ENCODE results near the gene COL17A1.

COL17A1 gene

DNA sequence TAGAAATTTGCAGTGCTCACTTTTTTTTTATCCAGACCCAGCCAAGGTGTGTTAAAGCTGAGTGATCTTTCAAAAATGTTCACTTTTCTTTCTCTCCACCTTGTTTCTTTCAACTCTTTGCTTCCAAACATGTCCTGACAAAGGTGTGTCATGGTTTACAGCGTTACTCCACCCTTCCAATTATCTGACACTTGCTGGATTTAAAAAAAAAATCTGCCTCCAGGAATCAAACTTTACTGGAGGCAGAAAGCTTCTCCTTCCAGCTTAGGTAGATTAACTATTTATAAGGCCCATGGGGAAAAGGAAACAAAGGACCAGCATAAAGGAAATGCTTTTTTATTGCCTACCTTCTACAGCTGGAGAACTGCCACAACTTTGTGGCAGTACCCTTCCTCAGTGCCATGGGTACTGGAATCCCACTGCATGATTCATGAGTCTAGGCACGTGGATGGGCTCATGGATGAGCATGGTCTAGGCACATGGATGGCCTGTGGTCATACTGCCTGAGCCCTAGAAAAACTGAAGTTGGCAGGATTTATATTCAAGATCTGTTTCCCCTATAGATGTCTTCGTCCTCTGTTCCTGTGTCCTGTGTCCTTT, at the start of gene COL17A1:
Gene COL17A1 (minus strand): TSS at position 80 of the 600 bp plus-strand sequence. CDS start 5,207 bp downstream, outside the sequence.
- no peak for DNase-seq

DNA sequence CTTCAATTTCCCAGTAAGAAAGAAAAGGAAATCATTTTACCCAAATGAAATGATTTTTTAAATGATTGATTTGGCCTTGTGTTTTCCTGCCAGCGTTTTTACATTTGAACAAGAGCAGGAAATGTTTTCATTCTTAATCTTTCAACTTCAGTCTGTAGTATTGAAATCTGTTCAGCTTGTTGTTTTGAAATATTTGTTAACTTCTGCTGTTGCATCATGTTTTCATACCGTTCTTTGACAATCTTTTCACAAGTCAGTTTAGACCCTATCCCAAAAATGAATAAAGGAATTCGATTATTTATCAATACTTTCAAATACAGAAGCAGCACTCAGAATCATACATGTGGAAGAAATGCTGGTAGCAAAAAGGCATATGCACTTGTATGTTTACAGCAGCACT, 44.4 kb upstream of the COL17A1 start:
- DNase-seq: no peak

DNA sequence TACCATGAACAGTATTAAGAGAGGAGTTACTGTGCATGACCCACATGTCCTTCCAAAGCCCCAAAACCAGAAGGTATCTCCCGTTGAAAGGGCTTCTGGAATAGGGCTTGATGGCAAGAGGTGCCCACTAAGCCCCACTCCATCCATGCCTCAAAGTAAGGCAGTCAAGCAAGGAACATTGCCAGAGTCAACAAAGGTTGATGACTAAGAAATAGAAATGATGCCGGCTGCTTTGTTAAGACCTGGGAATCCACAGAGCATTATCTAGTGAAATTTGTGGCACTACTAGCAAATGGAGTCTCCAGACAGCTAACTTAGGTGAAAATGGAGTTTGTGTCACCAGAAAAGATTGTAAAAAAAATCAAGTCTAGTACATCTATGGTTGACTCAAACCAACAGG, 42.5 kb upstream of the COL17A1 start:
- no peak for DNase-seq

DNA sequence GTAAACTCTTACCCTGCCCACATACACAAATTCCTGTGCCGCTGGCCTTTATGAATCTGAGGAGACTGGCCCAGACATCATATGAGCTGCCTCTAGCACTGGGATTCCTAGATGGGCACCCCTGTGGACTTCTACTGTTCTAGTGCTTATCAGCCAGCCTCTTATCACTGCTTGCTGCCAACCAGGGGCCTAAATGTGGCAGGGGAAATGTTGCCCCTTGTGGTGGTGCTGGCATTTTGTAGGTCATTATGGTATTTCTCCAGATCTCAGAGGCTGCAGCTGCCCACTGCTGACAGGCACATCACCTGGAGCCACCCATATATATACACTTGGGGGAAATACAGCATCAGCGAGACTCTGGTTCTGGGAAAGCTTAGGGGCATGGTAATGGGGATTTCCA, 41.7 kb upstream of the COL17A1 start:
- peak; percentile 13 for DNase-seq

DNA sequence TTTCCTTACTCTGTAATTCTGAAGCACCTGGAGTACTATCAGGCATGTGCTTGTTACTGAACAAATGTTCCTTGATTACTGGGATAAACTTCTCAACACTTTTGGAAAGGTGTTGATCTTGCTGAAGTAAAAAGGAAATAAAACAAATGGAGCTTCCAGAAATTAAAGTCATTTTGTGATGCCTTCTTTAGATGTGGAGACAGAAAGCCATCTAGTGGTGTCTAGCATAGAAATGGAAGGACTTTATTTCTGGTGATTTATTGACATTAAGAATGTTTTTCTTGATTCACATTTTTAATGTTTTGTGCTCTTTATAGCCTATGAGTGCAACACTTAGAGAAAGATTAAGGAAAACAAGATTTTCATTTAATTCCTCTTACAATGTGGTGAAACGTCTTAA, 37.7 kb upstream of the COL17A1 start:
- DNase-seq: peak; percentile 28

DNA sequence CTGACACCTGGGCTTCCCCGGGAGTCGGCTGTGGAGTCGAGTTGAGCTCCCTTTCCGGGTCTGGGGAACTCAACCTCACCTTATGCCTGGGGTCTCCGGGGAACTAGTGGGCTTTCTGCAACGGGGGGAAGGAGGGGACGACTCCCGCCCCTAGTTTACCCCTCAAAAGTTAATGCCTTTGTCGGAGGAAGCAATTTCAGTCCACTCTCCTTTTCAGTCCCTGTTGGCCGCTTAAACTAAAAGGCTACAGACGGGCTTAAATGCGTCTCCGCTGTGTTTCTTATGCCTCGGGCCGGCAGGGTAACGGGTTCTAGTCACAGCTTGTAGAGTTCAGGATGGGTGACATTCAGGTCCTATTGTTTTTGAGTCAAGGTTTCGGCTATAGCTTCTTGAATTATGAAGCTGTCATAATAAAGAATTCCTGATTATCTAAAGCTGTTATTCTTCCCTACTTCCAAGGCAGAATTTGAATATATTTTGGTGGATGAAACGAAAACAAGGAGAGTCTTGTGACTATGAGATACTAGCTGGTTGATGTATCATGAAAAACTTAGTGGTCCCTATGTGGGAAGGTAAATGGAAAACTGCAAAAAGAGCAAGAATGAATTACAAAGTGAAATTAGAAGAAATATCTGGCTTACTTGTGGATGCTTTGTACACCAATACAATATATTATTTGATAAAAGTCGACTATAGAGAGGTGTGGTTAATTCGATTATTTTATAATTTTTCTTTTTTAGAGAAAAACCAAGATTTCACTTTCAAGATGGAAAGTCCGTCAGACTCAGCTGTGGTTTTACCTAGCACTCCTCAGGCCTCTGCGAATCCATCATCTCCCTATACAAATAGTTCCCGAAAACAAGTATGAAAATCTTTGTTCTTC, 36.8 kb upstream of the COL17A1 start:
- no peak for DNase-seq

DNA sequence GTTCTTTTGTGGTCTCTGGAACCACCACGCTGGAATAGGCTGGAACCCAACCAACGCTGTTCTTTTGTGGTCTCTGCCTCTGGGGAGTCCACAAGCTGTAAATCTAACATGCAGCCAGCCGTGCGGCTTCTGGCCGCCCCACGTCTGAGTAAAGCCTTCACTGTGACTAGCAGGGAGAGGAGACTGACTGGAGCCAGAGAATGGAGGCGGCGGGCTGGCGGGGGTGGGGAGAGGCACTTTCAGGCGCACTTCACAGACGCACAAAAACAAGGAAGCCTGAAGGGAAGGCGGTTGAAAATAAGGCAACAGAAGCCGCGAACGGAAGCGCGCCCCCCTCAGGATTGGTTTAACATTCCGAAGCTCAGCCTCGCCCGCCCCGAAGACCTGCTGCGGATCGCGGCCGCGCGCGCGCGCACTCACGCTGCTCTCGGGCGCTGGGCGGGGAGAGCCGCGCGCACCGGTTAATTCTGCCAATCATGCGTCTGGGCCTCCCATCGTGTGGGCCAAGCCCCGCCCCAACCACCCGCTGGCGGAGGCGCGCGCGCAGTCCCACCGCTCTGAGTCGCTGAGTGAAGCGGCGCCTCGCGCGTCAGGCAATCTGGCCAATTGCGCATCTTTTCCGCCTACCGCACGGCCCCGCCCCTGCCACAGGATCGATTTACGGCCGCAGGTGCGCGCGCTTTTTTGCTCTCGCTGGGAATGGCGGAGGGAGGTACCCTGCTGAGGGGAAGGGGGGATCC, 36.0 kb upstream of the COL17A1 start, which contains the start of gene SFR1:
Gene SFR1 (plus strand): TSS at position 687 of the 740 bp plus-strand sequence. CDS start 13 bp downstream, at position 700.
- peak; percentile 100 for DNase-seq

DNA sequence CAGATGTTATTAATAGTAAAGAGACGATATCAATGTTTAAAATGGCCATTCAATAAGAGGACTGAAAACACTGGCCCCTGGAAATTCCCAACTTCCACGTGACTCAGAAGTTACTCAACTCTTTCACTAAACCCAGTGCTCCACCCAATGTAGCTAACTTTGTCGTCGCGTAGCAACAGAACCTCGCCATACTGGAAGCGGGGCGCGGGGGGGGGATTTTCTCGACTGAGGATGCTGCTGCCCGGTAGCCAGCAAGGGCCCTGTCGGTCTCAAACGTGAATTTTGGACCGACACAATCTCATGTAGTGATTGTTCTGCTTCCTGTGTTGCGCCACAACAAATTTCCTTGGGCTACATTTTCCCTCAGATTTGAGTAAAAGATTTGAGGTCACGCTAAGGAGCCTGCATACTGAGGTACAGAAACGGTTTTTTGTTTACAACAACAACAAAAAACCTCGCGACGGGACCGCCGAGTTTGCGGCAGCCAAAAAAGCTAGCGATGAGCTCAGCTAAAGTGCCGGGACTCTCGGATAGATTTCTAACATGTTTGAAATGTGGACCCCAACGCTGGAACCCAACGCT, 35.3 kb upstream of the COL17A1 start:
- DNase-seq: peak; percentile 96

DNA sequence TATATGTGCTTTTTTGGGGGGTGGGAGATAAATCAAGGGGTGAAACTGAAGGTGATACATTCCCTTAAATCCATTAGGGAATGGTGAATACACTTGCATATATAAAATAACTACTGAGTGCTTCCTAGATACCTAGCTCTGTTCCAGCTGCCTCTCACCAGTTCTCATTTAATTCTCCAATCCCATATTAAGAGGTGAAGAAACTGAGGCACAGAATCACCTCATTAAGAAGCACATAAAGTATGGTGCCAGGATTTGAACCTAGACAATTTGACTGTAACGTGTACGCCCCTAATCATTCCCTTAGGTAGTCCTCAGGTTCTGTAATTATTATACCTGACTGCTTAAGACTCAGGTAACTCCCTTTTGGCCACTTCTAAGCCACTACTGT, 34.8 kb upstream of the COL17A1 start:
- DNase-seq: no peak

DNA sequence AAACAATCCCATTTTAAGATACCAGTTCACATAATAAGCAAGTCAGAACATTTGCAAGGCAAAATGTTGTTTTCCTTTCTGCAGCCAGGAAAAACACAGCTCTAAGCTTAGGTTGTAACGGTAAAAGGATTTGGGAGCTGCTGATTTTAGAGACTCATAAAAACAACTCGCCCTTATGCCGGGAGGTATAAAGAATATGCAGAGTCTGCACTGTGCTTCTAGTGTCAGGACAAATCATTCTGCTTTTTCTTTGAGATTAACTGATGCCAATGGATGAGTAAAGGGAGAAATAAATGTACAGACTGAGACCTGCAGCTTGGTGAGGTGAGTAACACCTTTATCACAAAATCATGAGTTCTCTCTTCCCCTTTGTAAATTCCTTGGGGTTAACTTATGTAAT, 34.3 kb upstream of the COL17A1 start:
- no peak for DNase-seq

DNA sequence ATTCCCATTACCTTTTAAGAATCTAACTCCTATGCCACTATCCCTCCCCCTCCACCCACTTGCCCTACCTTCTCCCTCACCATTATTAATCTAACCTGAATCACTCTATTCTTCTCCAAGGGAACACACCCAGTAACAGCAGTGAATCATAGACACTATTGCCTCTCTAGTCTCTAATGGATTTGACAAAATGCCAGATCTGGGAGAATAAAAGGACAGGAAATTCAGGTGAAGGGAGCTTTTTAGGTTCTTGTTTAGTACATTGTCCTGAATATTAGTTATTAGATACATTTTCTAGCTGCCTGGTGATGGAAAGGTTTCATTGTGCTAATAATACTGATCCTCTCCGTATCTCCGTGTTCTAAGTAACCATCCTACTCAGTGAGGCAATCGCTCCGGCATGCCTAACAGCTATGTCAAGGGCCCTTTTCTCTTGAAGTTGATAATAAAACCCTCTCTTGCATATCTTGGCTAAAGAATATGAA, 32.2 kb upstream of the COL17A1 start:
- no peak for DNase-seq

DNA sequence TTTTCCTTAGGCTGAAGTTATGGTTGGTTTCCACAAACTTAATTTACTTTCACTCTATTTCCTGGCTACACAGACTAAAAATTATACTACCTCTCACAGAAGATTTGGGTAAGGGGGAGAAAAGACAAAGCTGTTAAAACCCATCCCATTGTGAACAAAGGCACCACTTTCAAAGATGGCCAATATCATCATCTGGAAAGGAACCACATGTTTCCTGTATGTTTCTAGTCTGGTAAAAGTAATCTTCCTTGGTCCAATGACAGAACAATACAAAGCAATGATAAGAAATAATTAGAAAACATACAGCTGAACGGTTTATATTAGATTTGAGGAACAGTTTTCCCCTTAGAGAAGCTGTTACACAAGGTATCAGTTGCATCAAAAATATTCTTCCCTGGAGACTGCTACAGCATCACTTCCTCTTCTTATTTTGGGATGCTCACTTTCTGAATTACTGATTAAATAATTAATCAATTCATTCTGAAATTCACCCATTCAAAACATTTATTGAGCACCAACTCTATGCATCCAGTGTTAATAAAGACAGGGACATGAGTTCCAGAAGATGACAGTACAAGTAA, 27.8 kb upstream of the COL17A1 start:
- DNase-seq: no peak

DNA sequence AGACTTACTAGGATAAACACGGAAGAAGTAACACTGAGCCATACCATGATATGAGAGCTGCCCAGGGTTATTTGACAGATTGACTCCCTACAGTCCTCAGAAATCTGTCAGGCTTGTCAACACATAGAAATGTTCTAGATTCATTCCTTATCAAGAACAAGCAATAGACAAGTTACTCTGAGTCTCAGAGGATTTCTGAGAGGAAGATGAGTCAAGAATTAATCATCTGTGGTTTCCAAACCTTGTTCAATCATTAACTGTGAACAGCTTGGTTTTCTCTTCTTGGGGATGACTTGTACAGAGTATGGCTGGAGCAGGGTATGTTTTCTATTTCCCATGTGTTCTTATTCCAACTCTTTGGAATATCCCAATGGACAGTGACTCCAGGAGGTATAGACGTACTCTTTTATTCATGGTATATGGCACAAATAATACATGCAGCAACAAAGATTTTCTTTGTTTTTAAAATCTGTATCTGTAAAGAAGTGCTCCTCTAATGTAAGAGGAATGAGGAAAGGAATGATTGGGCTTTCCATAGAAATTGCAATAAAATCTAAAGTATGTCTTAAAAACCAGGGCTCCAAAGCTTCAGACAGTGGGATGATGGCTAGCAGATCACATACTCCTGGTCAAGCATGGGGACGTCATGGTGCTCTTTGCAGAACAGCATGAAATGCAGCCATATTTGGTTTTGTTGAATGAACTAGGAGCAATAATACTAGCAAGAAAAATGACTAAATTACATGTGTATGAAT, 24.4 kb upstream of the COL17A1 start:
- no peak for DNase-seq

DNA sequence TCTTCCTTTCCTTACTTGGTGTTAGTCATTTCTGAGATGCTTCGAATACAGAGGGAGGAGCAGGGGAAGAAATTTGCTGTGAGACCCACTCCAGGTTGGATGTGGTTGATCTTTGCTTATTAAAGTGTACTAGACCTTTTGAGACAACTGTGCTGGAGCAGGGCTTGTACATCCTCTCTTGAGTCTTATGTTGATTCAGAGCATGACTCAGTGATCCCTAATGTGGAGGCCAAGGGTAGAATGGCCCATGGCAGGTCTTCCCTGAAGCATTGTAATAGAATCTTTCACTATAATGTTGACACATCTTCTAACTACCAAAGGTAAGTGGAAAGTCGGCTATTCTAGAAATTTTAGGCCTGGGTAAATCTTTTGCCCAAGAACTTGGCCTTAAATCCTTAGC, 19.2 kb upstream of the COL17A1 start:
- DNase-seq: no peak

DNA sequence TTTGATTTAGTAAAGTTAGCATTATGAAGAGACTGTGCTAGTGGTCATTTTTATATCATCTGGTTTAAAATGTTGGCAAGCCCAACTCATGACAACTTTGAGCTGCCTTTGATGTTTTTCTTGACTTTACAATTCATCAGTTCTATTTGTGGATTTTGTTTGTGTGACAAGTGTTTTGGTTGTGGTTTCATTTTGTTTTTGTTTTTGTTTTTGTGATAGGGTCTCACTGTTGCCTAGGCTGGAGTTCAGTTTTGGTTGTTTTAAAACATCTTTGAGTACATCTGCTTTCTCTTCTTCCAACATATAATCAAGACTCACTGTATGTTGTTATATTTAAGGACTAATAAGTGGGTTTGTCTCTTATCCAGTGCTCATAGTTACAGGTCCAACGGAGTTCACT, 18.7 kb upstream of the COL17A1 start:
- no peak for DNase-seq

DNA sequence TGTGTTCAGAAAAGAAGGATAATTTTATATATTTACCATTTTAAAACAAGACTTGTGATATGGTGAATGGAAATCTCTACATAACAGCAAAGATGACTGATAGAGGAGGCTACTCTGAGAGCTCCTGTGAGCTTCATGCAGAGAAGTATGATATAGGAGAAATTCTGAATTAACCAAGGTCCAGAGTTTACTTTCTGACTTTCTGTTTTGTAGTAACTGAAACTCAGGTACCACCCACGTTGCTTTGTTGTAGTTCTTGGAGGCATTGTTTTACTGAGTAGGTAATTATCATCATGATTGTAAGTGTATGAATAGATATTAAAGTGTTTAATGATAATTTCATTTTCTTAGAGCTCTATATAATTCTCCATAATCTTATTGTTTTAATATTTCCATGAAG, 18.3 kb upstream of the COL17A1 start:
- no peak for DNase-seq

DNA sequence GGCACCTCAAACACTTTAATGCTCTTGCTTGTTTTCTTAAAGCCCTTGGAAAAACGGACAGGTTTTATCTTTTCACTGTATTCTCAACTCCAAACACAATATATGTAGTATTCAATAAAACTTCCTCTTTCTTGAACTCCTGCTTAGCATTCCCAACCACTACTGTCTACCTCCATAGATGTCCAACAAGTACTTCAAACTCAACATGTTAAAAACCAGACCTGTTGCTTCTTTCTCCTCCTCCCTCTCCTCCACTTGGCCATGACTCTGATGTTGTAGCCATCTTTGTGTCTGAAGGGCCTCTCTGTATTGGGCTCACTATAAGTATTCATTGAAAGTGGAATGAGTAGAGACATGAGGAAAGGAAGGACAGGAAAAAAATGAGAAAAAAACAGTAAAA, 16.2 kb upstream of the COL17A1 start:
- DNase-seq: no peak

DNA sequence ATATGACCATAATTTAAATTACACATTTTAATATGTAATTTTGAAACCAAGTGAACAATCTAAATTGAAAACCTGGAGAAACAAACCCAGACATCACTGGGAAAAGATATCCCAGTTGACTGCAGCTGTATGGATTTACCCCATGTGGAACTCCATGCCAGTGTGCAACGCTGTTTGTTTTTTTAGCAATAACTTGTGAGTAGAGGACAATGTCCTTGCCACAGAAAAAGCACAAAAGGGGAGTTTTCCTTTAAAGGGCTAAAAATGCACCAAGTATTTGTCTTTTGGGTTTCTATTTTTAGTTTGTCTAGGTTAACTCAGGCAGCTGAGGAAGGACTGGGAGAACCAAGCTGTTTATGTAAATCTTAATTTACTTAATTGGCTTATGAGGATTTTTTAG, 15.1 kb upstream of the COL17A1 start:
- no peak for DNase-seq

DNA sequence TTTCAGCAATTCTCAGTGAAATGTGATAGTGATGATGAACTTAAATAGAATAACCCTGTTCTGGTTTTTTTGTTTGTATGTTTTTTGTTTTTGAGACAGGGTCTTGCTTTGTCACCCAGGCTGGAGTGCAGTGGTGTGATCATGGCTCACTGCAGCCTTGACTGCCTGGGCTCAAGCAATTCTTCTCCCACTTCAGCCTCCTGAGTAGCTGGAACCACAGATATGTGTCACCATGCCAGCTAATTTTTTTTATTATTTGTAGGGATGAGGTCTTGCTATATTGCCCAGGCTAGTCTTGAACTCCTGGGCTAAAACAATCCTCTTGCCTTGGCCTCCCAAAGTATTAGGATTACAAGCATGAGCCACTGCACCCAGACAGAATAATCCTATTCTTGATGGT, 14.3 kb upstream of the COL17A1 start:
- DNase-seq: no peak

DNA sequence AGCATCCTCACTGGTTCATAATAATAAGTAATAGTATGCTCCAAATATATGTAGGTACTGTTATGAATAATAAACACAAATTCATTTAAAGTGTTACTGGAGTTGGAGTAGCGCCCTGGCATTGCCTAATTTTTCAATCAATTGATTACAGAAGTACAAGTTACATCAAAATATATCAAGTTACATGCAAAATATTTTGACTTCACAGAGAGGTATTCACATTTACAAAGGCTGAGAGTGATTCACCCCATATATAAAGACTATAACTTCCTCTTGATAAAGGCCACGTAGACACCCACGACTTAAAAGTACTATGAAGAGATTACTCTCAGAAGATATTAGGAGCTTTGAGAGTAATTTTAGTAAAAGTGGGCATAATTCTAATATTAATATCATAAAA, 13.6 kb upstream of the COL17A1 start:
- DNase-seq: no peak

DNA sequence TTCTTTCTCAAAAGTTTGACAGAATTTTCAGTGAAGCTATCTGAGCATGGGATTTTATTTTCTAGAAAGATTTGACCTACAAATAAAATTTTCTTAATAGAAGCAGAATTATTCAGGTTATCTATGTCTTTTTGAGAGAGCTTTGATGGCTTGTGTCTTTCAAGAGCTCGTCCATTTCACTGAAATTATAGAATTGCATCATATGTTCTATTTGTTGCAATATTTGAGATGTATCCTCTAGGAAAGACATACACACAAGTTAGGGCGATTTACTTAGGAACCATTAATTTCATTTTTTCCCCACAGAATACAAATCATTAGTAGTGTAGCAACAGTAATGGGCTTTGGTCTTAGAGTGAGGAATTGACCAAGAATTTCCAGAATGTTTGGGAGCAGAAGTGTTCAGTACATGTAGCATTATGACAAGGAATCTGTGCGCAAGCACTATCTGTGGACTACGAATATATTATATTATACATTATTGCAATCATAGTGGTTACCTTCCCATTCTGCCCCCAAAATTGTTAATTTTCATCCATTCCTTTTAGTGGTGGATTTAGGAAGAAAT, 12.8 kb upstream of the COL17A1 start:
- DNase-seq: no peak

DNA sequence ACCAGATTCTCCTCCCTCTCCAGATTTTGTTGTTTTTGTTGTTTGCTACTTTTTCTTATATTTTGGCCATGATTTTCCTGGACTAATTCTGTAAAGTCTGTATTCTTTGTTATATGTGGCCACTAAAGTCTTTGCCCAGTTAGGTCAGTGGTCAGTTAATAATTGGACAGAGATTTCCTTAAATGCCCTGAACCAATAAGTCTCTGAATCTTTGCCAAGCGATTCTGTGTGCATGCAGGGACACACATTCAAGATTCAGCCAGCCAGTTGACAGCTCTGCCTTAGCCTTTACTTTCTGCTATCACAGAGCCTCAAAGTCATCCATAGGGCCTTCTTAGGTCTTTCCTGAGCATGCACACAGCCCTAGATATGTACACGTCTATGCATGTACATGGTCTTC, 11.0 kb upstream of the COL17A1 start:
- no peak for DNase-seq

All from CD4-positive, alpha-beta T cell treated with Interleukin-12 subunit alpha and Interleukin-12 subunit beta, for 1 hour (primary cell).